SK-N-SH treated with all-trans-retinoic acid at 6 μM for 48 hours (cell line): ENCODE results near the gene GASK1B.

Source experiments
- ATAC-seq: fragments of 200-7000 bp; cut with Tn5 transposase; 3 replicates; pipeline ENCODE4 v1.9.1; 2020; ENCODE audit warnings: mild to moderate bottlenecking, moderate library complexity
- CSDC2 ChIP-seq: fragments of 250-450 bp; sonication (Bioruptor Pico); IDR thresholded peaks from 2 replicates; pipeline ENCODE4 v1.5.0; 2020; ENCODE audit warnings: mild to moderate bottlenecking, moderate library complexity
- ESRRG ChIP-seq: fragments of 250-450 bp; sonication (Bioruptor Pico); IDR thresholded peaks from 2 replicates; pipeline ENCODE4 v1.6.1; 2021; ENCODE audit warnings: mild to moderate bottlenecking
- GLIS3 ChIP-seq: fragments of 250-450 bp; sonication (Bioruptor Pico); IDR thresholded peaks from 2 replicates; pipeline ENCODE4 v1.5.0; 2020; ENCODE audit warnings: mild to moderate bottlenecking, moderate library complexity
- ISL1 ChIP-seq: fragments of 250-450 bp; sonication (Bioruptor Pico); IDR thresholded peaks from 2 replicates; pipeline ENCODE4 v2.1.2; 2022; ENCODE audit warnings: mild to moderate bottlenecking, moderate library complexity
- OSR1 ChIP-seq: fragments of 250-450 bp; sonication (Bioruptor Pico); IDR thresholded peaks from 2 replicates; pipeline ENCODE4 v1.8.0; 2022; ENCODE audit warnings: moderate library complexity, mild to moderate bottlenecking, inconsistent platforms
- PPARA ChIP-seq: fragments of 250-450 bp; sonication (Bioruptor Pico); IDR thresholded peaks from 2 replicates; pipeline ENCODE4 v1.5.0; 2020; ENCODE audit warnings: mild to moderate bottlenecking, borderline replicate concordance
- RARB ChIP-seq: fragments of 250-450 bp; sonication (Bioruptor Pico); IDR thresholded peaks from 2 replicates; pipeline ENCODE4 v1.8.0; 2021; ENCODE audit warnings: mild to moderate bottlenecking, moderate library complexity
- SNAI2 ChIP-seq: fragments of 250-450 bp; sonication (Bioruptor Pico); IDR thresholded peaks from 2 replicates; pipeline ENCODE4 v1.5.0; 2020; ENCODE audit warnings: mild to moderate bottlenecking, moderate library complexity
- TCF4 ChIP-seq: fragments of 250-450 bp; sonication (Bioruptor Pico); IDR thresholded peaks from 2 replicates; pipeline ENCODE4 v1.8.0; 2021; ENCODE audit warnings: mild to moderate bottlenecking, moderate library complexity, borderline replicate concordance
- TOX ChIP-seq: fragments of 250-450 bp; sonication (Bioruptor Pico); IDR thresholded peaks from 2 replicates; pipeline ENCODE4 v1.8.0; 2021; ENCODE audit warnings: mild to moderate bottlenecking, moderate library complexity, borderline replicate concordance
- ZC3H10 ChIP-seq: fragments of 250-450 bp; sonication (Bioruptor Pico); IDR thresholded peaks from 2 replicates; pipeline ENCODE4 v1.5.1; 2021; ENCODE audit warnings: mild to moderate bottlenecking, moderate library complexity
- ZFP3 ChIP-seq: fragments of 250-450 bp; sonication (Bioruptor Pico); IDR thresholded peaks from 2 replicates; pipeline ENCODE4 v1.5.0; 2020; ENCODE audit warnings: mild to moderate bottlenecking, moderate library complexity
- ZNF565 ChIP-seq: fragments of 450-650 bp; formaldehyde crosslinking; conservative IDR thresholded peaks from 2 replicates; pipeline ENCODE4 v1.5.0; 2020; ENCODE audit warnings: low read depth, mild to moderate bottlenecking, moderate library complexity
- ZNF70 ChIP-seq: fragments of 450-650 bp; formaldehyde crosslinking; IDR thresholded peaks from 2 replicates; pipeline ENCODE4 v1.5.0; 2020; ENCODE audit warnings: mild to moderate bottlenecking, moderate library complexity
- ZNF8 ChIP-seq: fragments of 450-650 bp; formaldehyde crosslinking; IDR thresholded peaks from 2 replicates; pipeline ENCODE4 v1.5.0; 2020; ENCODE audit warnings: mild to moderate bottlenecking, moderate library complexity
- TF ChIP-seq, protein P1 (sequence below): fragments of 250-450 bp; sonication (Bioruptor Pico); IDR thresholded peaks from 2 replicates; pipeline ENCODE4 v1.8.0; 2021; ENCODE audit warnings: low read depth, mild to moderate bottlenecking, moderate library complexity, borderline replicate concordance
- TF ChIP-seq, protein P2 (sequence below): fragments of 250-450 bp; sonication (Bioruptor Pico); IDR thresholded peaks from 2 replicates; pipeline ENCODE4 v1.5.1; 2020; ENCODE audit warnings: low read depth, mild to moderate bottlenecking, moderate library complexity
- TF ChIP-seq, protein P3 (sequence below): fragments of 250-450 bp; sonication (Bioruptor Pico); IDR thresholded peaks from 2 replicates; pipeline ENCODE4 v1.5.0; 2020; ENCODE audit warnings: mild to moderate bottlenecking, moderate library complexity
- TF ChIP-seq, protein P4 (sequence below): fragments of 250-450 bp; sonication (Bioruptor Pico); IDR thresholded peaks from 2 replicates; pipeline ENCODE4 v1.8.0; 2020; ENCODE audit warnings: mild to moderate bottlenecking, moderate library complexity, borderline replicate concordance

The GASK1B gene

DNA sequence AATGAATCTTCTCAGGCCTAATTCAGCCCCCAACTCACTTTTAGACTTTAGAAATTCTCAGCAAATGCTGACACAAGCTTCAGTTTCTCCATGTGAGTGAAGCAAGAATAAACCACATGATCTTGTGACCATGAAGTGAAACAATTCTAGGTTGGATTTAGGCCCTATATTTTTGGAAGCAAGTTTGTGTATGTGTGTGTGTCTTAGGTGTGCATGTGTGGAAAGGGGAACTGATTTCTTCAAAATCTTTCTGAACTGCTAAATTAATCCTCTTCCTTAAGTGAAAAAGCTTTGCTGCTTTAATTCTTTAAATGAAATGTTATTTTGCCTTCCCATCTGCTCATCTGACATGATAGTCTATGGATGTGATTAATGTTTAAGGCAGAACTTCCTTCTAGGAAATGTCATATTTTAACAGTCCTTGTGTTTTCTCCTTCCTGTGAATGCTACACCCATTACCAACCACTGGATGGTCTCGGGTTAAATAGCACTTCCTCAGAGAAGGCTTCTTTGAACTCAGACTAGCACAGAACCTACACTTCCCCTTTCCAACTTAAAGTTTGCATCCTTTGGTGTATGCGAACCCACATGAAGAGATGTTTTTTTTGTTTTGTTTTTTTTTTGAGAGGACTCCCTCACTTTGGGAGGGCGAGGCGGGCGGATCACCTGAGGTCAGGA, 36.3 kb upstream of the GASK1B start:
- no peak for ATAC-seq
- TF ChIP-seq, protein P1, sequence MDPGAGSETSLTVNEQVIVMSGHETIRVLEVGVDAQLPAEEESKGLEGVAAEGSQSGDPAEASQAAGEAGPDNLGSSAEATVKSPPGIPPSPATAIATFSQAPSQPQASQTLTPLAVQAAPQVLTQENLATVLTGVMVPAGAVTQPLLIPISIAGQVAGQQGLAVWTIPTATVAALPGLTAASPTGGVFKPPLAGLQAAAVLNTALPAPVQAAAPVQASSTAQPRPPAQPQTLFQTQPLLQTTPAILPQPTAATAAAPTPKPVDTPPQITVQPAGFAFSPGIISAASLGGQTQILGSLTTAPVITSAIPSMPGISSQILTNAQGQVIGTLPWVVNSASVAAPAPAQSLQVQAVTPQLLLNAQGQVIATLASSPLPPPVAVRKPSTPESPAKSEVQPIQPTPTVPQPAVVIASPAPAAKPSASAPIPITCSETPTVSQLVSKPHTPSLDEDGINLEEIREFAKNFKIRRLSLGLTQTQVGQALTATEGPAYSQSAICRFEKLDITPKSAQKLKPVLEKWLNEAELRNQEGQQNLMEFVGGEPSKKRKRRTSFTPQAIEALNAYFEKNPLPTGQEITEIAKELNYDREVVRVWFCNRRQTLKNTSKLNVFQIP (CRISPR knock-in tag), result no peak
- TF ChIP-seq ZNF70 (CRISPR knock-in tag), result no peak
- TF ChIP-seq, protein P2, sequence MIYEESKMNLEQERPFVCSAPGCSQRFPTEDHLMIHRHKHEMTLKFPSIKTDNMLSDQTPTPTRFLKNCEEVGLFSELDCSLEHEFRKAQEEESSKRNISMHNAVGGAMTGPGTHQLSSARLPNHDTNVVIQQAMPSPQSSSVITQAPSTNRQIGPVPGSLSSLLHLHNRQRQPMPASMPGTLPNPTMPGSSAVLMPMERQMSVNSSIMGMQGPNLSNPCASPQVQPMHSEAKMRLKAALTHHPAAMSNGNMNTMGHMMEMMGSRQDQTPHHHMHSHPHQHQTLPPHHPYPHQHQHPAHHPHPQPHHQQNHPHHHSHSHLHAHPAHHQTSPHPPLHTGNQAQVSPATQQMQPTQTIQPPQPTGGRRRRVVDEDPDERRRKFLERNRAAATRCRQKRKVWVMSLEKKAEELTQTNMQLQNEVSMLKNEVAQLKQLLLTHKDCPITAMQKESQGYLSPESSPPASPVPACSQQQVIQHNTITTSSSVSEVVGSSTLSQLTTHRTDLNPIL (CRISPR knock-in tag), result no peak
- TF ChIP-seq ESRRG, result no peak
- no peak for TF ChIP-seq OSR1 (CRISPR knock-in tag)
- TF ChIP-seq SNAI2, result no peak
- TF ChIP-seq ZC3H10, result no peak
- TF ChIP-seq TOX (CRISPR knock-in tag), result no peak
- TF ChIP-seq CSDC2 (CRISPR knock-in tag), result no peak

DNA sequence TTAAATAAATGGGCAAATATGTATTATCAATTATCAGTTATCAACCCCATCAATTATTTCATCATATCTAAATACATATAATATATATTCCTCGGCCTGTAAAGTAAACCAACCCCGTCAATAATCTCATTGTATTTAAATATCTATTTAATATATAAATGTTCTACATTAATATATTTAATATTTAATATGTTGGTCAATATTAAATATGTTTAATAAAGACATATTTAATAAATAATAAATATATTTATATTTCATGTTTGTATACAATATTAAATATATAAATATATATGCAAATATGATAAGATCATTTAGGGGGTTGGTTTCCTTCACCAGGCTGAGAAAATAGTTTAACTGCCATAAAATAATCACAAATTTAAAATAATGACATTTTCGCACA, 31.1 kb upstream of the GASK1B start:
- no peak for ATAC-seq
- TF ChIP-seq TCF4 (CRISPR knock-in tag), result no peak
- no peak for TF ChIP-seq ZFP3 (CRISPR knock-in tag)
- TF ChIP-seq, protein P1 (CRISPR knock-in tag), result no peak
- no peak for TF ChIP-seq TOX (CRISPR knock-in tag)
- no peak for TF ChIP-seq ZNF565 (CRISPR knock-in tag)
- TF ChIP-seq ISL1 (CRISPR knock-in tag), result no peak
- no peak for TF ChIP-seq SNAI2
- TF ChIP-seq CSDC2 (CRISPR knock-in tag), result no peak
- TF ChIP-seq ZNF8, result no peak
- TF ChIP-seq, protein P3, sequence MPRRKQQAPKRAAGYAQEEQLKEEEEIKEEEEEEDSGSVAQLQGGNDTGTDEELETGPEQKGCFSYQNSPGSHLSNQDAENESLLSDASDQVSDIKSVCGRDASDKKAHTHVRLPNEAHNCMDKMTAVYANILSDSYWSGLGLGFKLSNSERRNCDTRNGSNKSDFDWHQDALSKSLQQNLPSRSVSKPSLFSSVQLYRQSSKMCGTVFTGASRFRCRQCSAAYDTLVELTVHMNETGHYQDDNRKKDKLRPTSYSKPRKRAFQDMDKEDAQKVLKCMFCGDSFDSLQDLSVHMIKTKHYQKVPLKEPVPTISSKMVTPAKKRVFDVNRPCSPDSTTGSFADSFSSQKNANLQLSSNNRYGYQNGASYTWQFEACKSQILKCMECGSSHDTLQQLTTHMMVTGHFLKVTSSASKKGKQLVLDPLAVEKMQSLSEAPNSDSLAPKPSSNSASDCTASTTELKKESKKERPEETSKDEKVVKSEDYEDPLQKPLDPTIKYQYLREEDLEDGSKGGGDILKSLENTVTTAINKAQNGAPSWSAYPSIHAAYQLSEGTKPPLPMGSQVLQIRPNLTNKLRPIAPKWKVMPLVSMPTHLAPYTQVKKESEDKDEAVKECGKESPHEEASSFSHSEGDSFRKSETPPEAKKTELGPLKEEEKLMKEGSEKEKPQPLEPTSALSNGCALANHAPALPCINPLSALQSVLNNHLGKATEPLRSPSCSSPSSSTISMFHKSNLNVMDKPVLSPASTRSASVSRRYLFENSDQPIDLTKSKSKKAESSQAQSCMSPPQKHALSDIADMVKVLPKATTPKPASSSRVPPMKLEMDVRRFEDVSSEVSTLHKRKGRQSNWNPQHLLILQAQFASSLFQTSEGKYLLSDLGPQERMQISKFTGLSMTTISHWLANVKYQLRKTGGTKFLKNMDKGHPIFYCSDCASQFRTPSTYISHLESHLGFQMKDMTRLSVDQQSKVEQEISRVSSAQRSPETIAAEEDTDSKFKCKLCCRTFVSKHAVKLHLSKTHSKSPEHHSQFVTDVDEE (CRISPR knock-in tag), result no peak

DNA sequence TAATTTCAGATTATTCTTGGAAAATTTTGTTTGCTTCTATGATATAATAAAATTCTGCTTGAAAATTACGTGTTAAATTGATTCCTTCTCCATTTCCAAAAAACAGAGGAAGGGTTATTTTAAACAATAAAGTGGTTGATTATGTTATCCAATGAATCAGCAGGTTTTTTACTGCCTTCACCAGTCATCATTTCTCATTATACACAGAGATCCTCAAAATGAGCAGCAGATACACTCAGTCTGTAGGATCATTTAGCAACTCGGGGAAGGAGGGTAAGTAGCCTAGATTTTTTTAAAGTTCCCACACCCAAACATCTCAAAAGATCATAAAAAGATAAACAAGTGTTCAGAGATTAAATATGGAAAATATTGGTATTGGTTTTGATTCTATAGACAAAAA, 30.6 kb upstream of the GASK1B start:
- TF ChIP-seq PPARA (CRISPR knock-in tag) (no peak), ZNF70 (CRISPR knock-in tag) (no peak), CSDC2 (CRISPR knock-in tag) (no peak), ESRRG (no peak), ZC3H10 (no peak), SNAI2 (no peak), GLIS3 (CRISPR knock-in tag) (no peak), ISL1 (CRISPR knock-in tag) (no peak)
- TF ChIP-seq, protein P1 (CRISPR knock-in tag), result no peak
- ATAC-seq, result no peak

DNA sequence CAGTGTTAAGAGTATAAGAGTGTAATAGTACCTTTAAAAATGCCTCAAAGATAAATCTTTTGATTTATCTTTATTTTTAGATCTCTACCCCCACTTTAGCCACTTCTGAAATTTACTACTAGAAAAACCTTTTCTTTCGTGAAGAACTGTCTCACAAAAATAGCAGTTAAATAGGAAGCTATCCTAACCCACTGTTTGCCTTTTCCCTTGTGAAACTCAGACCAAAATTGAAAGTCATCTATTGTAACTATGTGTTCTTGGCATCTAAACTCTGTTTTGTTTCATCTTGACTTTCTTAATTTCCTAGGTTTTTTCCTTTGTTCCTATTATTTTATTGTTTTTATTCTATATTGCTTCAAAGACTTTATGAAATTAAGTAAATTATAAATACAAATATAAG, 29.7 kb upstream of the GASK1B start:
- TF ChIP-seq, protein P4, sequence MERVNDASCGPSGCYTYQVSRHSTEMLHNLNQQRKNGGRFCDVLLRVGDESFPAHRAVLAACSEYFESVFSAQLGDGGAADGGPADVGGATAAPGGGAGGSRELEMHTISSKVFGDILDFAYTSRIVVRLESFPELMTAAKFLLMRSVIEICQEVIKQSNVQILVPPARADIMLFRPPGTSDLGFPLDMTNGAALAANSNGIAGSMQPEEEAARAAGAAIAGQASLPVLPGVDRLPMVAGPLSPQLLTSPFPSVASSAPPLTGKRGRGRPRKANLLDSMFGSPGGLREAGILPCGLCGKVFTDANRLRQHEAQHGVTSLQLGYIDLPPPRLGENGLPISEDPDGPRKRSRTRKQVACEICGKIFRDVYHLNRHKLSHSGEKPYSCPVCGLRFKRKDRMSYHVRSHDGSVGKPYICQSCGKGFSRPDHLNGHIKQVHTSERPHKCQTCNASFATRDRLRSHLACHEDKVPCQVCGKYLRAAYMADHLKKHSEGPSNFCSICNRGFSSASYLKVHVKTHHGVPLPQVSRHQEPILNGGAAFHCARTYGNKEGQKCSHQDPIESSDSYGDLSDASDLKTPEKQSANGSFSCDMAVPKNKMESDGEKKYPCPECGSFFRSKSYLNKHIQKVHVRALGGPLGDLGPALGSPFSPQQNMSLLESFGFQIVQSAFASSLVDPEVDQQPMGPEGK (CRISPR knock-in tag), result no peak
- TF ChIP-seq ZNF8, result no peak
- no peak for TF ChIP-seq RARB (CRISPR knock-in tag)
- no peak for TF ChIP-seq SNAI2
- no peak for TF ChIP-seq GLIS3 (CRISPR knock-in tag)
- no peak for ATAC-seq
